ENCODE data around the gene SACS. TPM values are rescaled to one million over a fixed set of nuclear protein-coding genes. Genes with fewer than 3 reads are reported as not detected.

The SACS gene
- total RNA-seq, 1 experiment from 2014 or later = 53.0 TPM

DNA sequence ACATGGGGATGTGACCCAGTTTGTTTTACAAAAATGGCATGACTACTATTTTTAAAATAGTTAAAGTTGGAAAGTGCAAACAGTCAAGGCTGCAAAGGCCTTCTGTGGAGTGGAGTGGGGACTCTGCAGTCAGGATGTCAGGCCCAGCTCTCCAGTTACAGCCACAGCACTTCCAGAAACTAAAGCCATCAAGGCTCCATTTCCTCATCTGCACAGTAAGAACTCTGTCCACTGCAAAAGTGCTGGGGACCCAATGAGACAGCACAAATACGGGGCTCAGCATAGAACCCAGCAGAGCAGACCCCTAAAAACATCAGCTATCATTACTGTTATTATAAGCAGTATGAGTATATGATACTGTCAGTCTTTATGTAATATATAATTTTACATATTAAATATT, 73.6 kb downstream of the SACS start:
- DNase-seq = no peak
- Histone ChIP-seq H3K4me2 (ENCODE audit: insufficient read depth, insufficient read length, low read length) (no peak overlapping the region), H2BK12ac (ENCODE audit: insufficient read length, low read depth, low read length) (no peak overlapping the region), H2BK20ac (ENCODE audit: low read depth, low read length, poor library complexity, severe bottlenecking) (no peak overlapping the region), H3K4ac (ENCODE audit: low read depth, low read length) (no peak overlapping the region), H4K91ac (ENCODE audit: insufficient read length, low read depth, low read length) (no peak overlapping the region), H3K4me1 (ENCODE audit: insufficient read depth, low read length) (no peaks in the 10 kb centered on the region), H3K18ac (ENCODE audit: insufficient read length, low read depth, low read length) (no peak overlapping the region), H3K14ac (ENCODE audit: insufficient read depth, low read length) (no peak overlapping the region), H2BK15ac (ENCODE audit: low read depth, low read length) (no peak overlapping the region), H2AFZ (ENCODE audit: low read length) (no peak overlapping the region), H3K23me2 (ENCODE audit: insufficient read length, low read depth, low read length, poor library complexity, severe bottlenecking) (no peaks in the 10 kb centered on the region), H3K56ac (ENCODE audit: insufficient read length, low read depth, low read length) (no peak overlapping the region), H3T11ph (ENCODE audit: low read length) (no peak overlapping the region), H4K8ac (replicated peaks; ENCODE audit: insufficient read length, low read depth, low read length) (no peak overlapping the region), H3K27ac (ENCODE audit: insufficient read length, low read depth, low read length) (no peak overlapping the region), H2BK120ac (ENCODE audit: low read depth, low read length, poor library complexity, severe bottlenecking) (no peak overlapping the region), H3K79me2 (ENCODE audit: insufficient read depth, low read length) (no peaks in the 10 kb centered on the region), H3K79me1 (ENCODE audit: insufficient read depth, low read depth, low read length, poor library complexity, severe bottlenecking) (no peaks in the 10 kb centered on the region), H2BK5ac (ENCODE audit: insufficient read length, low read length) (no peak overlapping the region), H3K9ac (ENCODE audit: extremely low read depth, insufficient read length, low read length) (no peak overlapping the region), H3K9me3 (ENCODE audit: control insufficient read depth, low read depth, low read length) (no peaks in the 10 kb centered on the region), H3K23ac (ENCODE audit: insufficient read length, low read depth, low read length) (no peak overlapping the region), H3K27me3 (ENCODE audit: insufficient read depth, low read length) (no peaks in the 10 kb centered on the region; the same call in 1 of the 2 replicates), H4K5ac (ENCODE audit: insufficient read length, low read depth, low read length) (no peak overlapping the region), H2AK5ac (ENCODE audit: insufficient read length, low read length) (no peak overlapping the region), H4K20me1 (ENCODE audit: control insufficient read depth, insufficient read depth, insufficient read length) (no peaks in the 10 kb centered on the region)
- Mint-ChIP-seq H3K9me3 (no peaks in the 10 kb centered on the region), H3K4me3 (no peak overlapping the region), H3K4me1 (peaks cover 2 to 4% of the 10 kb centered on the region in 2 experiments; a peak in 1 of 4 replicates), H3K36me3 (ENCODE audit: insufficient read depth in 1 of 3, low read depth in 3 of 3) (peaks cover 26 to 72% (median 41%) of the 10 kb centered on the region in 3 experiments; a peak in 6 of 7 replicates), H3K27ac (no peak overlapping the region), H3K27me3 (ENCODE audit: low read depth) (no peaks in the 10 kb centered on the region)
- TF ChIP-seq, protein P1, sequence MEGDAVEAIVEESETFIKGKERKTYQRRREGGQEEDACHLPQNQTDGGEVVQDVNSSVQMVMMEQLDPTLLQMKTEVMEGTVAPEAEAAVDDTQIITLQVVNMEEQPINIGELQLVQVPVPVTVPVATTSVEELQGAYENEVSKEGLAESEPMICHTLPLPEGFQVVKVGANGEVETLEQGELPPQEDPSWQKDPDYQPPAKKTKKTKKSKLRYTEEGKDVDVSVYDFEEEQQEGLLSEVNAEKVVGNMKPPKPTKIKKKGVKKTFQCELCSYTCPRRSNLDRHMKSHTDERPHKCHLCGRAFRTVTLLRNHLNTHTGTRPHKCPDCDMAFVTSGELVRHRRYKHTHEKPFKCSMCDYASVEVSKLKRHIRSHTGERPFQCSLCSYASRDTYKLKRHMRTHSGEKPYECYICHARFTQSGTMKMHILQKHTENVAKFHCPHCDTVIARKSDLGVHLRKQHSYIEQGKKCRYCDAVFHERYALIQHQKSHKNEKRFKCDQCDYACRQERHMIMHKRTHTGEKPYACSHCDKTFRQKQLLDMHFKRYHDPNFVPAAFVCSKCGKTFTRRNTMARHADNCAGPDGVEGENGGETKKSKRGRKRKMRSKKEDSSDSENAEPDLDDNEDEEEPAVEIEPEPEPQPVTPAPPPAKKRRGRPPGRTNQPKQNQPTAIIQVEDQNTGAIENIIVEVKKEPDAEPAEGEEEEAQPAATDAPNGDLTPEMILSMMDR (conservative IDR thresholded peaks at IDR 0.05) = no peak
- no CpG with 5 or more reads among the region's 1 CpG for WGBS (ENCODE audit: extremely low coverage, insufficient read length, low lambda C conversion rate)
